ENCODE results near the gene ADAP2.
"Not testable (repeated sequence)": the region's sequence is repeated elsewhere in the genome, so short reads cannot be mapped to it uniquely, and the experiment has no call there.

The ADAP2 gene, protein sequence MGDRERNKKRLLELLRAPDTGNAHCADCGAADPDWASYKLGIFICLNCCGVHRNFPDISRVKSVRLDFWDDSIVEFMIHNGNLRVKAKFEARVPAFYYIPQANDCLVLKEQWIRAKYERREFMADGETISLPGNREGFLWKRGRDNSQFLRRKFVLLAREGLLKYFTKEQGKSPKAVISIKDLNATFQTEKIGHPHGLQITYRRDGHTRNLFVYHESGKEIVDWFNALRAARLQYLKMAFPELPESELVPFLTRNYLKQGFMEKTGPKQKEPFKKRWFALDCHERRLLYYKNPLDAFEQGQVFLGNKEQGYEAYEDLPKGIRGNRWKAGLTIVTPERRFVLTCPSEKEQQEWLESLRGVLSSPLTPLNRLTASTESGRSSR

DNA sequence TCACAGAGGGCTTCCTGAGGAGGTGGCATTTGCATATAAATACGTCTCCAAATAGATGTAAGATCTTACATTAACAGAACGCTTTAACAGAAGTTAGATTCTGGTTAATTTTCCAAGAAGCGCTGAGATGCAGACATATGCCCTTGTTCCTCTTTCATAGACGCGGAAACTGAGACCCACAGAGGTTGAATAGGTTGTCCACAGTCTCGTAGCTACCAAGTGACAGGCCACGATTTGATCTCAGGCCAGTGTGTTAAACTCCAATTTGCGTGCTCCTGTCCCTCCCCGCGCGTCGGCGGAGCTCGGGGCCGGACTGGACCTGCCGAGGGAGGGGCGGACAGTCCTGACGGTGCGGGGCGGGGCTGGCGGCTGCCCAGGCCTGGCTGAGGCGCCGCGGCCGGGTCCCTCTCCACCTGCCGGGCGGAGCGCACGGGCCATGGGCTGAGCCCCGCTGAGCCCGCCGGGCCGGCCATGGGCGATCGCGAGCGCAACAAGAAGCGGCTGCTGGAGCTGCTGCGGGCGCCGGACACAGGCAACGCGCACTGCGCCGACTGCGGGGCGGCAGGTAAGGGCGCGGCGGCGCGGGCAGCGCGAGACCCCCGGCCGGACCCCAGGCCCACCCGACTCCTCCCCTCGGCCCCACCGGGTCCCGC, at the start of gene ADAP2:
Gene ADAP2, plus strand, starts transcription at position 402 of the 653 bp plus-strand sequence. Its CDS starts 70 bp downstream, at position 472.
- in situ Hi-C loops (cut with MboI; ENCODE audit: low sequenced_read_pairs) = no loop called here

DNA sequence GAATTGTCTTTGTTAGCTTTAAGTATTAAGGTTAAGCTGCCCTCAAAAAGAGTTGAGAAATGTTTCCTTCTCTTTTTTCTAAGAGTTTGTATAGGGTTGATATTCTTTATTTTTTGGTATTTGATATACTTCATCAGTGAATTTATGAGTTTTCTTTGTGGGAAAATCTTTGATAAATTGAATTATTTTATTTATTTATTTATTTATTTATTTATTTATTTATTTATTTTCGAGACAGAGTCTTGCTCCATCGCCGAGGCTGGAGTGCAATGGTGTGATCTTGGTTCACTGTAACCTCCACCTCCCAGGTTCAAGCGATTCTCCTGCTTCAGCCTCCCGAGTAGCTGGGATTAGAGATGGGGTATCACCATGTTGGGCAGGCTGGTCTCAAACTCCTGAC, 35.6 kb upstream of the ADAP2 start:
- in situ Hi-C loops (cut with MboI; ENCODE audit: low sequenced_read_pairs) = no loop called here

DNA sequence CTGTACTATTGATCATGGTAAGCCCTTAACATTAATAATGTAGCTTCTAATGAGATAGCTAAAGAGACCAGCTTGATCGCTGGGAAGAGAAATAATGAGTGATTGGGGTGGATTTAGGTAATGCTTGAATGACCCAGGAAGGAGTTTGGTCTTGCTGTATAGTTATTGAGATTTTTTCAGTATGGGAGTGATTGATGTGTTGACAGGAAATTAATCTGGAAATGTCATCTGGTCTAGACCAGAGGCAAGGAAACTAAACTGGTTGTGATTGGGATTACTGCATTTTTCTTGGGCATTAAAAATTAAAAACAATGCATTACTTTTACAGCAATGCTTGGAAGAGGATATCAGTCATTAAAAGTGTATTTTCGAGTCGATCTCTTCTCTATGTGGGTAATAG, 27.5 kb upstream of the ADAP2 start:
- in situ Hi-C loops (cut with MboI; ENCODE audit: low sequenced_read_pairs) = no loop called here

DNA sequence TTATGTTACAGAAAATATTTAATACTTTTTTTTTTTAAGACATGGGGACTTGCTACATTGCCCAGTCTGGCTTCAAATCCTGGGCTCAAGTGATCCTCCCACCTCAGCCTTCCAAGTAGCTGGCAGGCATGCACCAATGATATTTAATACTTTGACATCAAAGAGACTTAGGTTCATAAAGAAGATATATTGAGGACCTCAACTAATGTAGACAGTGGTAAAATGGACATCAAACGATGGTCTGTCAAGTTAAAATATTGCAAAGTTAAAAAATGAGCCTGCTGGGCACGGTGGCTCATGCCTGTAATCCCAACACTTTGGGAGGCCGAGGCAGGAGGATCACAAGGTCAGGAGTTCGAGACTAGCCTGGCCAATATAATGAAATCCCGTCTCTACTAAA, 24.4 kb upstream of the ADAP2 start:
- in situ Hi-C loops (cut with MboI; ENCODE audit: low sequenced_read_pairs) = no loop called here

DNA sequence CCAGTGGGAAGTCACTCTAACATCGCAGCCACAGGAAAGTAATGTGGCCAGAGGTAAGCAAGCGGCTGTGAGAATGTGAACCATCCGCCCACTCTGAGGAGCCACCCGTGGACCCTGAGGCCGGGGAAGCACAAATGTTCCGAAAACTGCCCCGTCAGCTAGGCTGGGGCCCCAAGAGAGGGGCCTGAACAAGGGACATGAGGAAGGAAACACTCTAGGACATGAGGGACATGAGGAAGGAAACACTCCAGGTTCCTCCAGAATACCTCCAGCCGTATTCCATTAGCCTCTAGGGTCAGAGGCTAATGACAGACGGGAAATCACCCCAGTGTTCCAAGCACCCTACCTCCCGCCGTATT, 16.0 kb upstream of the ADAP2 start:
- in situ Hi-C loops (cut with MboI; ENCODE audit: low sequenced_read_pairs) = no loop called here

DNA sequence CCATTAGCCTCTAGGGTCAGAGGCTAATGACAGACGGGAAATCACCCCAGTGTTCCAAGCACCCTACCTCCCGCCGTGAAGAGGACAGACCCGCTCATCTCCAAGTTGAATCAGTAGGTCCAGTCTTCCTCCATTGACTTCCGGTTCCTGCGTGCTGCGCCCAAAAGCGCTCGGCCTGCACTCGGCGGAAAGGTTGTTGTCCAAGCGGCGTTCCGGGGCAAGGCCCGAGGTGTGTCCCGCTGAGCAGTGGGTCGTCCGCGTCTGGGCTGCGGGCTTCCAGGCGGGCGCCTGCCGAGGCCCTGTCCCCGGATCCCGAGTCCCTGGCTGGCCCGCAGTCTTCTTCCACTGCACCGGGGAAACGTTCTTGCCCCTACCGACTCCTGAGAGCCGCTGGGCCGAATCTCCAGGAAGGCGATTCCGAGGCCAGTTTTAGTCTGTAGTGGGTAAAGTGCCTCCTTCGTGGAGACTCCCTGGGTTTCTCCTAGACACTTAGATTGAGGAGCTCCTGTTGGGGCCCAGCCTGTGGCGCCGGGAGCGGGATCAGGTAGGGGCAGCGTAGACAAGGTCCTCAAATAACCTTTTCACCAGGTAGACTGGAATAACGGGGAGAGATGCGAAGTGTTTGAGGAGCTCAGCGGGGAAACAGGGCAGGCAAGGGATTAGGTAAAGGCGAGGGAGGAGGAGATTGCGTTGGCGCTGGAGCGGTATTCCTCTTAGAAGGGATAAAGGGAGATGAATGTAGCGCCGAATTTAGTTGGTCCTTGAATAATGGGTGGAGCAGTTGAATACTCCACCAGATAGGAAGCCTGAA, 15.4 kb upstream of the ADAP2 start, which contains the start of gene TEFM:
Gene TEFM, minus strand, starts transcription at position 138 of the 811 bp plus-strand sequence. Its CDS starts 40 bp downstream, at position 98.
- in situ Hi-C loops (cut with MboI; ENCODE audit: low sequenced_read_pairs) = no loop called here

DNA sequence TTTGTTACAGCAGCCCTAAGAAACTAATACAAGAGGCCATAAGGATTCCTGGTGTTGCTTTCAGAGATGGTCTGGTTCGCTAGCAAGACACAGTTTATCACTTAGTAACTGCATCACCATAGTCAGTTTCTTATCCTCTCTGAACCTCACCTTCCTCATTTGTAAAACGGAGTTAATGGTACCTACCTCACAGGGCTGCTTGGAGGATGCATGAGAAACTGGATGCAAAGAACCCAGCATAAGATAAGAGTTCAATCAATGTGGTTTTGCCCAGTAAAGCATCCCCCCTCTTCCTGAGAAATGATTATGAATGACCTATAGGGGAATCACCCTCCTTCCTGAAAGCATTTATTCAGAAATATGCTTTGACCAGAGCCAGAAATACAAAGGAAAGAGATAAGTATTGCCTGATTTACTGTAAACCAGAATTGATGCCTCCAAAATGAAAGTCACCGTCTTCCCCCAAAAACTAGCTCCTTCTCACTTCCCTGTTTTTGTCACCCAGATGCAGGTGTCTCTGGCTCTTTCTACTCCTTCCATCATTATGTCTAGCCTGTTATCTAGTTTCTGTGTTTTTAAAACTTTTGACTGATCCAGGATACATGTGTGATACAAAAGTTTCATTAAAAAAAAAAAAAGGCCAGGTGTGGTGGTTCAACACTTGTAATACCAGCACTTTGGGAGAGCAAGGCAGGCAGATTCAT, 12.9 kb upstream of the ADAP2 start:
- in situ Hi-C loops (cut with MboI; ENCODE audit: low sequenced_read_pairs) = no loop called here

DNA sequence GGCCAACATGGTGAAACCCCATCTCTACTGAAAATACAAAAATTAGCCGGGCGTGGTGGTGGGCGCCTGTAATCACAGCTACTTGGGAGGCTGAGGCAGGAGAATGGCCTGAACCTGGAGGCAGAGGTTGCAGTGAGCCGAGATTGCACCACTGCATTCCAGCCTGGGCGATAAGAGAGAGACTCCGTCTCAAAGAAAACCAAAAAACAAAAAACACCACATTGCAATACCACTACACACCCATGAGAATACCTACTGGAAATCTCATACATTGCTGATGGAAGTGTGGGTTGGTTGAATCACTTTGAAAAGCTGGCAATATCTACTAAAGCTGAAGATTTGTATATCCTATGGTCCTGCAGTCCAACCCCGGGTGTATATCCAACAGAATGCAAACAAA, 11.6 kb upstream of the ADAP2 start:
- in situ Hi-C loops (cut with MboI; ENCODE audit: low sequenced_read_pairs) = not testable (repeated sequence)

DNA sequence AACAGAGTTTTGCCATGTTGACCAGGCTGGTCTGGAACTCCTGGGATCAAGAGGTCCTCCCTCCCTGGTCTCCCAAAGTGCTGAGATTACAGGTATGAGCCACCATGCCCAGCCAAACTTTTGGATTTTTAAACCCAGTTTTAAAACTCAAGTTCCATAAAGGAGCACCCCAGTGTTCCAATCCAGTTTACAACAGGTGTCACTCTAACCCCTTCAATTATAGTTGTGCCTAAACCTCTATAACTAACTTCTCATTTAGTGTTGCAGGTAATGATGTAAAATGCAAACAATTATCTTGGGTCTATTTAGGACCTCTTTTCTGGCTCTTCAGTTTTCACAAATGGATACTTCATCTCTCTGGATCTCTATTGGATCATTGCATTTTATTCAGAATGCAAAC, 7.8 kb upstream of the ADAP2 start:
- in situ Hi-C loops (cut with MboI; ENCODE audit: low sequenced_read_pairs) = no loop called here

DNA sequence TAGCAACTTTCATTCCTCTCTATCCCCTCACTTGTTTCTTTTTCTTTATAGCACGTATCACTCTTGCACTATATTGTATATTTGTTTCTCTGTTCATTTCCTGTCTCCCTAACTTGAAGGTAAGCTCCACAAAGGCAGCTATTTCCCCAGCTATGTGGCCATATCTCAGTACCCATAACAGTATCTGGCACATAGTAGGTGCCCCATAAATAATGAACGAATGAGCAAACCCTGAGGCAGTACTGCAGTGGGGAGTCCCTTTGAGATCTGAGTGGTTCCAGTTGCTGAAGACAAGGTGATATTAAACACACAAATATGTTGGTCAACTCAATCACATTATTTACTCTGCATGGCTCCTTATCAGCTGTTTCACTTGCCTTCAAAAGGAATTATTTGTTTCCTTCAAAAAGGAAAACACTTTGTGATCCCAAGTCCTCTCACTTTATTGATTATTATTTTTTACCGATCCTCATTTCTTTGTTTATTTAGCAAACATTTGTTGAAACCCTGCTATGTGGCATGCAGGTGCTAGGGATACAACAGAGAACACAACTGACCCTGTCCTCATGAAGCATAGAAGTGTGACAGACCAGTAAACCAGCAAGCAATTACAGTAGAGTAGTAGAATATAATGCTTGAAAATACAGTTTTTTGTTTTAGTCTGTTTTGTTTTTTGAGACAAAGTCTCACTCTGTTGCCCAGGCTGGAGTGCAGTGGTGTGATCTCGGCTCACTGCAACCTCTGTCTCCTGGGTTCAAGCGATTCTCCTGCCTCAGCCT, 5.7 kb upstream of the ADAP2 start:
- in situ Hi-C loops (cut with MboI; ENCODE audit: low sequenced_read_pairs) = no loop called here

DNA sequence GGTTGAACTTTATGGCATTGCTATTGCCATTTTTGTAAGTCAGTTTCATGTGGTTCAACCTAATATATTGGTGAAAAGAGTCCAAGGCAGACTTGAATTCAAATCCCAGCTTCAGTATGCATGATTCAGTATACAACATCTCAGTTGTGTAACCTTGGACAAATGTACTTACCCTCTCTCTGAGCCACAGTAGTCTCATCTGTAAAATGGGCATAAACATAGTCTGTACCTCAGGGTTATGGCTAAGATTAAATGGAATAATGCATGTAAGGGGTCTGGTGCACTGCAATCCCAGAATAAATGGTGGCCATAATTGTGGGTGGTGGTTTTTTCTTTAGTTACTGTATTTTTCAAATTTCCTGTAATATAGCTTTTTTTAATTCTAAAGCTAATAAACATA, 4.7 kb upstream of the ADAP2 start:
- in situ Hi-C loops (cut with MboI; ENCODE audit: low sequenced_read_pairs) = no loop called here

DNA sequence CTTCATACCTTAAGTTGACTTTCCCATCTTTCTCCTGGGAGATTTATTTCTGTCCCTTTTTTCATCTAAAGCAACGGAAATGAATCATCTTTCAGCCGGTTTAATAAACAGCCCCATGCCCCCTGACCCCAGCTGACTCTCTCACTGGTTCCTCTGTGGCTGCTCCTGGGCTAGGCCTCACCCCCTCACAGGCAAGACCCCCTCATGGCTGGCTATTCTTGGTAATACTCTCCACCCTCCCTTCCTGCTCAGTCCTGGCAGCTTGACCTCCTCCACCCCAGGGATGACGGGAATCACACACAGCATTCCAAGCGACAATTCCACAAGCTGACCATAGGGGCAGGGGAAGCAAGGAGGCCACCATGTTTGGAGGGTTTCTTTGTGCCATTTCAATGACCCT, 1.5 kb upstream of the ADAP2 start:
- in situ Hi-C loops (cut with MboI; ENCODE audit: low sequenced_read_pairs) = no loop called here

DNA sequence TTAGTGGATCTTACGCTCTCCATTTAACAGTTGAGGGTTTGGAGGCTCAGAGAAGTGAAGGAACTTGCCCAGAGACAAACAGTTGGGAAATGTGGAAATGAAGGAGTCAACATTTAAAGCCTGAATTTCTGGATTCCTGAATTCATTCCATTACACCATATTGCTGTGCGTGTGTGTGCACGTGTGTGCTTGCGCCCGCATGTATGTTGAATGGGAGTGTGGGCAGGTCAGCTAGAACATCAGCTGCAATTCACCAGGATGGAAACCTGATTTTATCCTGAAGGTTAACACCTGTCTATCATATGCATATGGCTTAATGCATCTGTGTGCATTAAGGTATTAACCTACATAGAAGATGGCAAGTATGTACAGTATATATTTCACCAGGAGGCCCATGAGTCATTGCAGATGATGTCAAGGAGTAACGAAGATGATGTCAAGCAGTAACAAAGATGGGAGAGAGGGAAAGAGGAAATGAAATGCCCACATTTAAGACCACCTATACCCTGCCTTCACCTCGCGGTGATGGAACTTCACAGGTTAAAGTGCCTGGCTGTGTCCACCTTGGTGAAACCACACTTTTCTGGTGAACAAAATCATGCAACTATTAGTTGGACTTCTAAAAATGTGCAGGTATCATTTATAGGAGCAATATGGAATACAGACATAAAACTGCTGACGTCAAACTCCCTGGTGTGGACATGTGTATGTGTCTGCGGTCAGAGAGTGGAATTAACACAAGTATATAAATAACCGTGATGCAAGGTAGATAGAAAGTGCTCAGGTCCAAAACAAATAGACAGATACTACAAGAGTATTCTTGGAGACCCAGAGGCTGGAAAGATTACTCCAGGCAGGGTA, 832 bp upstream of the ADAP2 start:
- in situ Hi-C loops (cut with MboI; ENCODE audit: low sequenced_read_pairs) = no loop called here

DNA sequence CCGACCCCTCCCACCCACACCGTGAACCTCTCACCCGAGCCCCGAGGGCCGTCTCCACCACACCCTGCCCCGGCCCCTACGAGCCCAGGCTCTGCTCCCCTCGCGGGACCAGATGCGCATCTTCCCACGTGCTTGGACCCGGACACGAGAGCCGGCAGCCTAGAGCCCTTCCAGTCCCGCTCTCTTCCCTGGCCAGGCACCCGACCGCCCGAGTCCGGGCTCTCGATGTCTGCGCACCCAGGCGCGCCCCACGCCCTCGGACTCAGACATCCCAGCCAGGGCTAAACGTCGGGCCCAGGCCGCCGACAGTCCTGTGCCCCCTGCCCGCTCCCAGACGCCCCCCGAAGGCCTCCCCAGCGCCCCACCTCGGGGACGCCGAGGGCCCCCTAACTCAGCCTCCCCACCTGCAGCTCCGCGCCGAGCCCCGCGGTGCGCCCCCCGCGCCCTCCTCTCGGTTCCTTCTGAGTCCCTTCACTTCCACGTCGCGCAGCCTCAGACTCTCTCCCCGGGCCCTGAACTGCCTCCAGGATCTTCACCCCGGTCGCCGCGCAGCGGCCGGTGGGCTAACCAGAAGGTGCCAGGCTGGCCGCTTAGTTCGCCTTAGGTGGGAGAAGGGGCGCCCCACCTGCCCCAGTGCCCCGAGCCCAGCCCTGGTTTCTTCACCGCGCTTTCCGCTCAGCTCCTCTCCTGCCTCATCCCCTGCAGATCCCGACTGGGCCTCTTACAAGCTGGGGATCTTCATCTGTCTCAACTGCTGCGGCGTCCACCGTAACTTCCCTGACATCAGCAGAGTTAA, 688 bp downstream of the ADAP2 start:
- in situ Hi-C loops (cut with MboI; ENCODE audit: low sequenced_read_pairs) = no loop called here

DNA sequence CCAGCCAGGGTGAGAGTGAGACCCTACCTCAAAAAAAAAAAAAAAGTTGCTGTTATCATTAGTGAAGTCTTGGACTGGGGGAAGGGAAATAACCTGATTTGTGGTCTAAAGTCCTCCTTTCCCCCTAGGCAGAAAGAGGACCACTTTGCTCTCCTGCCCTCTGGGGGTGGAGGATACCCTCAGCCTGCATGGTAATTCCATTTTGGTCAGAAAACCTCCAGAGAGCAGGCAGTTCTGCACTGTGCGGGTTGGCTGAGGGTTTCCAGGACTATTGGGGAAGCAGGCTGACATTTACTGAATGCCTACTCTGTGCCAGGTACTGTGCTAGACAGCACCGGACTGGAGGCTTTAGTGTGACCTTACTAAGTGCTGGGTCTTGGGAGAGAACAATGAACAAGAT, 2.6 kb downstream of the ADAP2 start:
- in situ Hi-C loops (cut with MboI; ENCODE audit: low sequenced_read_pairs) = no loop called here

DNA sequence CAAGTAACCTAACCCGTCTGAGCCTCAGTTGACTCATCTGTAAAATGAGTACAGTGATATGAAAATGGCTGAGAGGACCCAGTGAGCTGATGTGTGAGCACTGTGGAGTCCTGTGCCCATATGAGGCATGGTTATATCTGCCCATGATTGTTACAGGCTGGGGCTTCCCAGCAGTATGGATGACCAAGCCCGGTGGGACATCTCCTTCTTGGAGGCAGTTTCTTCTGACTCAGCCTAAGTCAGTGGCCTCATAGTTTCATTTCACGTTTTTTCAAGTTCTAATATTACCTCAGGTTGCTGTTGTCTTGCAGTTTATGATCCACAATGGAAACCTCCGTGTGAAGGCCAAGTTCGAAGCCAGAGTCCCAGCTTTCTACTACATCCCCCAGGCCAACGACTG, 4.8 kb downstream of the ADAP2 start:
- in situ Hi-C loops (cut with MboI; ENCODE audit: low sequenced_read_pairs) = no loop called here

DNA sequence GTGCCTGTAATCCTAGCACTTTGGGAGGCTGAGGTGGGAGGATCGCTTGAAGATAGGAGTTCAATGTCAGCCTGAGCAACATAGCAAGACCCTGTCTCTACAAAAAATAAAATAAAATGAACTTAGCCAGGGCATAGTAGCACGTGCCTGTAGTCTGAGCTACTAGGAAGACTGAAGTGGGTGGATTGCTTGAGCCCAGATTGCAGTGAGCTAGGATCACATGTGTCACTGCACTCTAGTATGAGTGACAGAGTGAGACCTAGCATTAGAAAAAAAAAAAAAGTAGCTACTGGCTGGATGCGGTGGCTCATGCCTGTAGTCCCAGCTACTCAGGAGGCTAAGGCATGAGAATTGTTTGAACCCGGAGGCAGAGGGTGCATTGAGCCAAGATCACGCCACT, 6.0 kb downstream of the ADAP2 start:
- in situ Hi-C loops (cut with MboI; ENCODE audit: low sequenced_read_pairs) = no loop called here

DNA sequence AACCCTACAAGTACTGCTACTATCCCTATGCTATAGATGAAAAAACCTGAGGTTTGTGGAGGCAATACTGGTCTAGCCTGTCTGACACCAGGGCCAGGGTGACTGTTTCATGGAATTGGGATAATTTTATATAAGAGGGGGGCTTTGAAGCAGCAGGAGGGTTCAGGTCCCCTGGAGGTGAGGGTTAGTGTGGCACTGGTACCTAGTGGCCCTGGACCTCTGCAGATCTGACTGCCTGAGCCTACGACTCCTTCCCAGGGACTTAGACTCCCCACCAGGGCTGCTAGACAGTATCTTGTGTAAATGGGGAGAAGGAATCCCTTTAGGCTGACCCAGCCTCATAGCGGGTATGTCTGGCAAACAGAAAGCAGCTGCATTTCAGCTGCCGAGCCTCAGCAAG, 6.8 kb downstream of the ADAP2 start:
- in situ Hi-C loops (cut with MboI; ENCODE audit: low sequenced_read_pairs) = no loop called here

Data from hTERT RPE-1 (cell line).